Ovary (tissue), 3 donors: Measurements from ENCODE around the gene CLIC1.

Source experiments
- EP300 ChIP-seq: sonication (generic); formaldehyde crosslinking; IDR thresholded peaks from one replicate; pipeline ENCODE4 v1.6.1; 2017; ENCODE audit warnings: antibody characterized with exemption
- POLR2A ChIP-seq: fragments of 450-650 bp; IDR thresholded peaks from one replicate; pipeline ENCODE4 v1.6.1; 2017; ENCODE audit warnings: antibody characterized with exemption, mild to moderate bottlenecking, moderate library complexity
- TF ChIP-seq, protein P1 (sequence below), 3 donors: fragments of 450-650 bp in 2 of 3; fragments of 200-600 bp in 1 of 3; IDR thresholded peaks; one replicate each; pipeline versions ENCODE4 v1.5.1 to v1.8.0; 2016 to 2022; ENCODE audit warnings: antibody characterized with exemption in 3 of 3, mild to moderate bottlenecking in 1 of 3
- donor health status: DM: no; HTN: no; CAD: no.

DNA sequence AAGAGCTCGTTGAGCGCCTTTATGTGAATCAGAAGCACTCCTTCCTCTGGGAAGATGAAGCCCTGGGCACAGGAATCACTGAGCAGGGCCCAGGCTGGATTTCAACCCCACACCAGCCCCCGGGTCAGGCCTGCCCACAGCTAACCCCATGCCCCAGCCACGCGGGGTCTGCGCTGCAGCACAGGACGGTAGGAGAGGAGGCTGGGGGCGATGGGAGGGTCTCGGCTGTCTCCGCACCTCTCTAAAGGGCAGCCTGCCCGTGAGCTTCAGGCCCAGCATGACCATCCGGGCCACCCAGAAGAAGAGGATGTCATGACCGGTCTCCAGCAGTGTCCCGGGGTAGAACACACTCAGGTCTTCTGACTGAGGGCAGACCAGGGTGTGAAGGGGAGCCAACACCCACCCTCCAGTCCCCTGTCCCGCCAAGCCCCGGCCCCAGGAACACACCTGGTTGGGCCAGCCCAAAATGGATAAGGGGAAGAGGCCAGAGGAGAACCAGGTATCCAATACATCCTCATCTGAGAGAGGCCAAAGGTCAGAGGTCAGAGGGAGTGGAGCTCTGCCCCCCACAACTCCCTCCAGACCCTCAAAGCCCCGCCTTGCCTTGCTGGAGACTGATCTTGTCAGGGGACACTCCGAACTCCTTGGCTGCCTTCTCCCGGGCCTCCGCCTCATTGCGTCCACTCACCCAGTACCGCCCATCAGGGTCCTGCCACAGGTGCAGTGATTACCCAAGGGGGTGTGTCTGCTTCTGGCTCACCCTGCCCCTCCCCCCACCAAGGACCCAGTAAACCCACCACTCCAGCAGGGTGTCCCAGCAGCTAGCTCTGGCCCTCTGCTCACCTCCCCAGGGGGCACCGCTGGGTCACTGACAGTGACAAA, 45.2 kb upstream of the CLIC1 start:
- TF ChIP-seq, protein P1, sequence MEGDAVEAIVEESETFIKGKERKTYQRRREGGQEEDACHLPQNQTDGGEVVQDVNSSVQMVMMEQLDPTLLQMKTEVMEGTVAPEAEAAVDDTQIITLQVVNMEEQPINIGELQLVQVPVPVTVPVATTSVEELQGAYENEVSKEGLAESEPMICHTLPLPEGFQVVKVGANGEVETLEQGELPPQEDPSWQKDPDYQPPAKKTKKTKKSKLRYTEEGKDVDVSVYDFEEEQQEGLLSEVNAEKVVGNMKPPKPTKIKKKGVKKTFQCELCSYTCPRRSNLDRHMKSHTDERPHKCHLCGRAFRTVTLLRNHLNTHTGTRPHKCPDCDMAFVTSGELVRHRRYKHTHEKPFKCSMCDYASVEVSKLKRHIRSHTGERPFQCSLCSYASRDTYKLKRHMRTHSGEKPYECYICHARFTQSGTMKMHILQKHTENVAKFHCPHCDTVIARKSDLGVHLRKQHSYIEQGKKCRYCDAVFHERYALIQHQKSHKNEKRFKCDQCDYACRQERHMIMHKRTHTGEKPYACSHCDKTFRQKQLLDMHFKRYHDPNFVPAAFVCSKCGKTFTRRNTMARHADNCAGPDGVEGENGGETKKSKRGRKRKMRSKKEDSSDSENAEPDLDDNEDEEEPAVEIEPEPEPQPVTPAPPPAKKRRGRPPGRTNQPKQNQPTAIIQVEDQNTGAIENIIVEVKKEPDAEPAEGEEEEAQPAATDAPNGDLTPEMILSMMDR (IDR thresholded peaks at IDR 0.05) = no peak
- TF ChIP-seq POLR2A = no peak
- TF ChIP-seq EP300 = no peak
